IMR-90 (cell line): Measurements from ENCODE around the gene SPAM1. TPM values are rescaled to one million over a fixed set of nuclear protein-coding genes. Genes with fewer than 3 reads are reported as not detected.

Source experiments
- ATAC-seq: fragments of 200-7000 bp; cut with Tn5 transposase; 2 replicates; pipeline ENCODE4 v1.9.1; 2020; ENCODE audit warnings: low read depth, mild to moderate bottlenecking, moderate library complexity
- BruUV-seq: library from RNA; stranded (reverse); fragments of 400-500 nt; replicated peaks from 2 replicates; lab custom pipeline; 2021; lab: Mats Ljungman, UMichigan
- CTCF ChIA-PET: fragments of 300-600 bp; formaldehyde crosslinking; extraction: SDS; loops from one replicate; lab custom pipeline; 2021; ENCODE audit warnings: antibody characterized with exemption; lab: Yijun Ruan, JAX
- POLR2A ChIA-PET: fragments of 300-600 bp; sonication (Branson Sonifier 250); formaldehyde crosslinking; loops from one replicate; lab custom pipeline; 2022; ENCODE audit warnings: antibody characterized with exemption; ENCODE audit not compliant: unreplicated experiment; lab: Charles Lee
- DNase-seq: peaks from one replicate; pipeline ENCODE4 v3.0.0; 2013
- H2AFZ ChIP-seq: replicated peaks from 2 replicates; pipeline ENCODE3; 2013; ENCODE audit warnings: low read length, mild to moderate bottlenecking; ENCODE audit not compliant: poor library complexity
- H2AK5ac ChIP-seq: 2 replicates; pipeline ENCODE4 v1.6.1; 2013; ENCODE audit warnings: low read depth, low read length, inconsistent platforms
- H2AK9ac ChIP-seq: replicated peaks from 2 replicates; pipeline ENCODE3; 2013; ENCODE audit warnings: mild to moderate bottlenecking, low read depth, low read length, moderate library complexity; ENCODE audit not compliant: poor library complexity
- H2BK120ac ChIP-seq: 2 replicates; pipeline ENCODE4 v1.6.1; 2013; ENCODE audit warnings: low read depth, low read length, inconsistent platforms
- H2BK15ac ChIP-seq: 3 replicates; pipeline ENCODE4 v1.6.1; 2013; ENCODE audit warnings: low read depth, low read length, inconsistent platforms
- H2BK20ac ChIP-seq: 2 replicates; pipeline ENCODE4 v1.6.1; 2013; ENCODE audit warnings: low read depth, mild to moderate bottlenecking, inconsistent platforms, low read length, moderate library complexity
- H2BK5ac ChIP-seq: 2 replicates; pipeline ENCODE4 v1.6.1; 2013; ENCODE audit warnings: mild to moderate bottlenecking, low read depth, low read length, inconsistent platforms; ENCODE audit not compliant: poor library complexity, severe bottlenecking
- H3K14ac ChIP-seq: replicated peaks from 2 replicates; pipeline ENCODE4 v1.6.1; 2013; ENCODE audit warnings: low read depth, low read length, inconsistent platforms
- H3K18ac ChIP-seq: 2 replicates; pipeline ENCODE4 v1.6.1; 2013; ENCODE audit warnings: low read depth, low read length, control low read depth
- H3K23ac ChIP-seq: 2 replicates; pipeline ENCODE4 v1.6.1; 2013; ENCODE audit warnings: low read depth, low read length, inconsistent platforms
- H3K27ac ChIP-seq: 2 replicates; pipeline ENCODE4 v1.5.1; 2013; ENCODE audit warnings: mild to moderate bottlenecking, control low read depth, low read length; ENCODE audit not compliant: insufficient read depth
- H3K27me3 ChIP-seq: 2 replicates; pipeline ENCODE4 v1.6.1; 2013; ENCODE audit warnings: low read length; ENCODE audit not compliant: control insufficient read depth, insufficient read depth
- H3K36me3 ChIP-seq: 2 replicates; pipeline ENCODE4 v1.6.1; 2013; ENCODE audit warnings: low read length, mixed read lengths; ENCODE audit not compliant: control insufficient read depth, insufficient read depth
- H3K4ac ChIP-seq: 2 replicates; pipeline ENCODE4 v1.6.1; 2013; ENCODE audit warnings: low read depth, low read length, inconsistent platforms
- H3K4me1 ChIP-seq: 2 replicates; pipeline ENCODE4 v1.6.1; 2013; ENCODE audit warnings: low read length, mixed read lengths; ENCODE audit not compliant: control insufficient read depth, insufficient read depth
- H3K4me2 ChIP-seq: 2 replicates; pipeline ENCODE4 v1.6.1; 2013; ENCODE audit warnings: low read depth, mild to moderate bottlenecking, control low read depth, low read length, moderate library complexity
- H3K4me3 ChIP-seq: 2 replicates; pipeline ENCODE4 v1.5.1; 2013; ENCODE audit warnings: low read depth, mild to moderate bottlenecking, control low read depth, low read length, moderate library complexity; ENCODE audit not compliant: insufficient read depth
- H3K56ac ChIP-seq: 2 replicates; pipeline ENCODE4 v1.6.1; 2013; ENCODE audit warnings: low read length, inconsistent platforms; ENCODE audit not compliant: insufficient read depth; ENCODE audit errors: extremely low read depth
- H3K79me1 ChIP-seq, 2 experiments: 2 replicates each; pipeline ENCODE4 v1.6.1; 2013; ENCODE audit warnings: low read length in 2 of 2, inconsistent platforms in 1 of 2, low read depth in 1 of 2
- H3K9ac ChIP-seq: 2 replicates; pipeline ENCODE4 v1.6.1; 2013; ENCODE audit warnings: low read depth, low read length, control low read depth
- H3K9me1 ChIP-seq: 2 replicates; pipeline ENCODE4 v1.6.1; 2013; ENCODE audit warnings: low read length, inconsistent platforms; ENCODE audit not compliant: insufficient read depth
- H3K9me3 ChIP-seq: 2 replicates; pipeline ENCODE4 v1.6.1; 2013; ENCODE audit warnings: low read length; ENCODE audit not compliant: control insufficient read depth, insufficient read depth
- H4K20me1 ChIP-seq: 2 replicates; pipeline ENCODE4 v1.6.1; 2013; ENCODE audit warnings: low read length, inconsistent platforms; ENCODE audit not compliant: insufficient read depth
- H4K5ac ChIP-seq: 2 replicates; pipeline ENCODE4 v1.6.1; 2013; ENCODE audit warnings: mild to moderate bottlenecking, low read depth, low read length, control low read depth
- H4K8ac ChIP-seq, 2 experiments: 2 replicates each; pipeline ENCODE4 v1.6.1; 2013; ENCODE audit warnings: low read depth in 2 of 2, low read length in 2 of 2, control low read depth in 1 of 2, inconsistent platforms in 1 of 2
- H4K91ac ChIP-seq: 2 replicates; pipeline ENCODE4 v1.6.1; 2013; ENCODE audit warnings: low read depth, low read length, inconsistent platforms; ENCODE audit not compliant: insufficient read depth
- CEBPB ChIP-seq: IDR thresholded peaks from 2 replicates; pipeline ENCODE4 v1.6.1; 2012; ENCODE audit warnings: low read depth, low read length, improper control_type of control experiment
- CHD1 ChIP-seq: IDR thresholded peaks from 2 replicates; pipeline ENCODE4 v1.6.1; 2012; ENCODE audit warnings: low read depth, low read length, improper control_type of control experiment
- ELK1 ChIP-seq: fragments of 150-350 bp; IDR thresholded peaks from 2 replicates; pipeline ENCODE4 v1.6.1; 2016; ENCODE audit warnings: low read depth, mild to moderate bottlenecking, low read length, moderate library complexity, borderline replicate concordance
- MAFK ChIP-seq: IDR thresholded peaks from 2 replicates; pipeline ENCODE4 v1.6.1; 2012; ENCODE audit warnings: low read depth, low read length, improper control_type of control experiment
- MAZ ChIP-seq: IDR thresholded peaks from 2 replicates; pipeline ENCODE4 v1.6.1; 2012; ENCODE audit warnings: low read depth, mild to moderate bottlenecking, low read length, improper control_type of control experiment, moderate library complexity, borderline replicate concordance
- MXI1 ChIP-seq: IDR thresholded peaks from 2 replicates; pipeline ENCODE4 v1.6.1; 2012; ENCODE audit warnings: low read depth, mild to moderate bottlenecking, low read length, moderate library complexity, borderline replicate concordance
- NFE2L2 ChIP-seq: fragments of 150-350 bp; IDR thresholded peaks from 2 replicates; pipeline ENCODE4 v1.6.1; 2016; ENCODE audit warnings: low read depth, mild to moderate bottlenecking, low read length
- RAD21 ChIP-seq: IDR thresholded peaks from 2 replicates; pipeline ENCODE4 v1.6.1; 2012; ENCODE audit warnings: low read length, improper control_type of control experiment
- RCOR1 ChIP-seq: IDR thresholded peaks from 2 replicates; pipeline ENCODE4 v1.6.1; 2012; ENCODE audit warnings: mild to moderate bottlenecking, low read length, improper control_type of control experiment; ENCODE audit not compliant: insufficient replicate concordance
- RFX5 ChIP-seq: IDR thresholded peaks from 2 replicates; pipeline ENCODE4 v1.8.0; 2012; ENCODE audit warnings: low read depth, mild to moderate bottlenecking, low read length, moderate library complexity
- SMC3 ChIP-seq: fragments of 150-350 bp; IDR thresholded peaks from 2 replicates; pipeline ENCODE4 v1.6.1; 2016; ENCODE audit warnings: low read depth, mild to moderate bottlenecking, antibody characterized with exemption, low read length, moderate library complexity
- WGBS, 2 experiments: methylation state at CpG; one replicate each; pipeline versions ENCODE4 v1.1.5 to v1.1.7; 2013; ENCODE audit warnings: missing lambda C conversion rate in 2 of 2; ENCODE audit not compliant: insufficient read length in 1 of 2; ENCODE audit errors: extremely low coverage in 2 of 2; 5-methylcytosine and 5-hydroxymethylcytosine counted together
- dilution Hi-C: fragments of 300-500 bp; cut with HindIII; formaldehyde crosslinking; loops from one replicate; pipeline ENCODE4 v1.14.3; 2018; ENCODE audit warnings: low sequenced_read_pairs; ENCODE audit not compliant: unreplicated experiment
- in situ Hi-C: fragments of 300-500 bp; cut with MboI; formaldehyde crosslinking; loops from 3 replicates; pipeline ENCODE4 v1.14.3; 2019; ENCODE audit warnings: low sequenced_read_pairs, inconsistent platforms, mixed read lengths
- intact Hi-C: fragments of 100-400 bp; cut with micrococcal nuclease; formaldehyde crosslinking; loops from 2 replicates; pipeline ENCODE4 v1.10.0; 2022
- polyA plus RNA-seq, 3 experiments: library from polyadenylated mRNA; depleted of rRNA; stranded (reverse); fragments of >200 nt; gene quantifications; 2 replicates each; pipeline ENCODE4 v1.2.3, GENCODE V29; 2012; ENCODE audit warnings: low replicate concordance in 1 of 3
- total RNA-seq: library from RNA; depleted of rRNA; stranded (reverse); fragments of >200 nt; gene quantifications from 2 replicates; pipeline ENCODE4 v1.2.3, GENCODE V29; 2012

Gene SPAM1
- total and polyA plus RNA-seq, 2 of the 4 experiments (the other 2 are of a cell fraction): not detected

GRCh38 chr7:123941391-123942180 lies 16.5 kb downstream of the SPAM1 start:
- ChIA-PET CTCF (no interaction called here), POLR2A (no interaction called here)
- Histone ChIP-seq H3K36me3 (no peaks in the 10 kb centered on the region), H2BK20ac (no peak overlapping the region), H3K79me1 (no peaks in the 10 kb centered on the region), H3K9me1 (no peaks in the 10 kb centered on the region), H2AK5ac (no peak overlapping the region), H2BK5ac (no peak overlapping the region), H3K27me3 (no peaks in the 10 kb centered on the region), H3K4me1 (no peaks in the 10 kb centered on the region), H2AK9ac (no peak overlapping the region), H3K4me3 (no peak overlapping the region), H3K14ac (no peak overlapping the region), H4K5ac (no peak overlapping the region), H3K9me3 (no peaks in the 10 kb centered on the region), H3K4me2 (no peak overlapping the region), H3K23ac (no peak overlapping the region), H2BK120ac (no peak overlapping the region), H3K18ac (no peak overlapping the region), H4K91ac (no peak overlapping the region), H2BK15ac (no peak overlapping the region), H3K4ac (no peak overlapping the region), H3K56ac (no peak overlapping the region), H2AFZ (no peak overlapping the region), H4K8ac (no peak overlapping the region), H3K27ac (no peak overlapping the region), H3K9ac (no peak overlapping the region), H4K20me1 (no peaks in the 10 kb centered on the region)
- in situ Hi-C loops: no loop called here
- dilution Hi-C loops: no loop called here
- no peak for ATAC-seq
- BruUV-seq: no TSS peak
- no peak for DNase-seq
- TF ChIP-seq CHD1 (no peak), MAFK (no peak), RAD21 (no peak), RCOR1 (no peak), MAZ (no peak), RFX5 (no peak), SMC3 (no peak), ELK1 (no peak), NFE2L2 (no peak), MXI1 (no peak), CEBPB (no peak)
- intact Hi-C loops: no loop called here
- WGBS, 2 experiments: no CpG with 5 or more reads among the region's 3 CpGs
